Amygdala (tissue), 56 donors: ENCODE results near the gene MYH7B.

ENCODE experiments used
- DNase-seq, 56 donors: peaks; one replicate each; lab custom pipeline; 2025; lab: John Stamatoyannopoulos, UW

Gene MYH7B

GRCh38 chr20:34989118-34989517 is 33.5 kb downstream of the MYH7B start:
- no peak for DNase-seq

- no peak for DNase-seq
Measured at GRCh38 chr20:34989670-34990069, 34.0 kb downstream of the MYH7B start.

- no peak for DNase-seq
Measured at GRCh38 chr20:34990231-34990630, 34.6 kb downstream of the MYH7B start.

- DNase-seq = no peak
Measured at GRCh38 chr20:34990661-34991214, 35.1 kb downstream of the MYH7B start.

GRCh38 chr20:34992751-34993417 is 37.2 kb downstream of the MYH7B start:
- no peak for DNase-seq

GRCh38 chr20:34993941-34994508 is 38.4 kb downstream of the MYH7B start:
- DNase-seq = no peak

- DNase-seq = no peak
Measured at GRCh38 chr20:34994509-34995131, 39.0 kb downstream of the MYH7B start.

- no peak for DNase-seq
Measured at GRCh38 chr20:34995192-34995591, 39.5 kb downstream of the MYH7B start.

- DNase-seq = no peak
Measured at GRCh38 chr20:34995696-34996095, 40.0 kb downstream of the MYH7B start.

GRCh38 chr20:34996243-34997028 is 40.8 kb downstream of the MYH7B start:
- DNase-seq = no peak

- DNase-seq = peak in 29 of 56 donors; percentile 10 to 62 (median 33)
Measured at GRCh38 chr20:34997131-34997561, 41.5 kb downstream of the MYH7B start.

- no peak for DNase-seq
Measured at GRCh38 chr20:34997774-34998173, 42.1 kb downstream of the MYH7B start.

GRCh38 chr20:34998331-34998950 is 42.8 kb downstream of the MYH7B start:
- no peak for DNase-seq

GRCh38 chr20:34999021-34999451 is 43.4 kb downstream of the MYH7B start:
- DNase-seq = no peak

GRCh38 chr20:34999782-35000181 is 44.1 kb downstream of the MYH7B start:
- DNase-seq = no peak

- DNase-seq = no peak
Measured at GRCh38 chr20:35000311-35000921, 44.7 kb downstream of the MYH7B start.

- no peak for DNase-seq
Measured at GRCh38 chr20:35000922-35001595, 45.4 kb downstream of the MYH7B start.

- no peak for DNase-seq
Measured at GRCh38 chr20:35001596-35002362, 46.1 kb downstream of the MYH7B start.
